ENCODE results near the gene UNC45A. TPM values are rescaled to one million over a fixed set of nuclear protein-coding genes. Genes with fewer than 3 reads are reported as not detected.

Gene UNC45A
- total RNA-seq, 1 experiment from 2014 or later = 63.1 TPM

GRCh38 chr15:90932660-90932991, 2.5 kb upstream of the UNC45A start:
- peak overlapping the region; percentile 95 for H3K4me3 Mint-ChIP-seq (ENCODE audit: unreplicated experiment)
- no peaks in the 10 kb centered on the region for H3K9me3 Mint-ChIP-seq (ENCODE audit: unreplicated experiment)
- H3K27me3 Mint-ChIP-seq (ENCODE audit: insufficient read depth, unreplicated experiment) = no peaks in the 10 kb centered on the region
- DNase-seq (ENCODE audit: unreplicated experiment) = no peak
- BruUV-seq (replicated peaks) = no TSS peak
- intact Hi-C loops (cut with micrococcal nuclease) = loop anchor here (1.0 to 5.0 kb wide), 3 partner anchors 30 to 285 kb away; no protein-coding TSS in a partner anchor
- H3K4me1 Mint-ChIP-seq (ENCODE audit: insufficient read depth, unreplicated experiment) = peaks cover 35% of the 10 kb centered on the region
- peak overlapping the region; percentile 96 for H3K27ac Mint-ChIP-seq (ENCODE audit: low read depth, unreplicated experiment)
- ChIA-PET CTCF (interaction anchor here (0.5 to 11.6 kb wide), 27 partner anchors 10 to 1146 kb away, joined by 3 to 131 read pairs (median 4); partner anchors contain the start of genes MAN2A2, RCCD1 and VPS33B), POLR2A (interaction anchor here (0.6 to 10.1 kb wide), 19 partner anchors 9 to 612 kb away, joined by 3 to 150 read pairs (median 5); partner anchors contain the start of genes FURIN, MAN2A2, PRC1 and RCCD1)
- TF ChIP-seq CTCF (IDR thresholded peaks at IDR 0.05; ENCODE audit: unreplicated experiment) = no peak
- peaks cover 30% of the 10 kb centered on the region for H3K36me3 Mint-ChIP-seq (ENCODE audit: insufficient read depth, unreplicated experiment)

GRCh38 chr15:90933301-90933700, 1.8 kb upstream of the UNC45A start:
- Mint-ChIP-seq H3K27ac (ENCODE audit: low read depth, unreplicated experiment) (no peak overlapping the region), H3K4me3 (ENCODE audit: unreplicated experiment) (no peak overlapping the region), H3K27me3 (ENCODE audit: insufficient read depth, unreplicated experiment) (no peaks in the 10 kb centered on the region), H3K4me1 (ENCODE audit: insufficient read depth, unreplicated experiment) (peaks cover 35% of the 10 kb centered on the region), H3K36me3 (ENCODE audit: insufficient read depth, unreplicated experiment) (peaks cover 32% of the 10 kb centered on the region), H3K9me3 (ENCODE audit: unreplicated experiment) (no peaks in the 10 kb centered on the region)
- BruUV-seq (replicated peaks) = no TSS peak
- no peak for DNase-seq (ENCODE audit: unreplicated experiment)
- no peak for TF ChIP-seq CTCF (IDR thresholded peaks at IDR 0.05; ENCODE audit: unreplicated experiment)
- ChIA-PET CTCF (interaction anchor here (0.5 to 11.6 kb wide), 30 partner anchors 7 to 1145 kb away, joined by 3 to 131 read pairs (median 4); partner anchors contain the start of genes MAN2A2 and RCCD1), POLR2A (interaction anchor here (0.8 to 10.1 kb wide), 7 partner anchors 11 to 1980 kb away, joined by 3 to 150 read pairs (median 20); partner anchors contain the start of genes MAN2A2 and PRC1)
- intact Hi-C loops (cut with micrococcal nuclease) = loop anchor here (2.0 to 5.0 kb wide), 2 partner anchors 100 to 286 kb away; no protein-coding TSS in a partner anchor

- BruUV-seq (replicated peaks) = no TSS peak
- CTCF ChIA-PET = interaction anchor here (0.6 to 11.6 kb wide), 35 partner anchors 8 to 1448 kb away, joined by 3 to 131 read pairs (median 4); partner anchors contain the start of genes MAN2A2 and RCCD1
- no peaks in the 10 kb centered on the region for H3K9me3 Mint-ChIP-seq (ENCODE audit: unreplicated experiment)
Observed at GRCh38 chr15:90934256-90934948, 683 bp upstream of the UNC45A start.

More at GRCh38 chr15:90934256-90934948, 683 bp upstream of the UNC45A start:
- Mint-ChIP-seq H3K27me3 (ENCODE audit: insufficient read depth, unreplicated experiment) (no peaks in the 10 kb centered on the region), H3K4me3 (ENCODE audit: unreplicated experiment) (peak overlapping the region; percentile 90), H3K36me3 (ENCODE audit: insufficient read depth, unreplicated experiment) (peaks cover 37% of the 10 kb centered on the region), H3K4me1 (ENCODE audit: insufficient read depth, unreplicated experiment) (peaks cover 35% of the 10 kb centered on the region), H3K27ac (ENCODE audit: low read depth, unreplicated experiment) (no peak overlapping the region)
- intact Hi-C loops (cut with micrococcal nuclease) = loop anchor here (2.0 to 5.0 kb wide), 2 partner anchors 20 to 287 kb away; partner anchors contain the start of gene RCCD1
- DNase-seq (ENCODE audit: unreplicated experiment) = peak; percentile 90
- POLR2A ChIA-PET = interaction anchor here (0.6 to 10.1 kb wide), 18 partner anchors 8 to 1951 kb away, joined by 3 to 150 read pairs (median 4); partner anchors contain the start of genes CIB1, GDPGP1, MAN2A2 and RCCD1
- TF ChIP-seq CTCF (IDR thresholded peaks at IDR 0.05; ENCODE audit: unreplicated experiment) = peak; percentile 56
